Measurements from ENCODE around the gene EFL1.
"Not testable (repeated sequence)": the region's sequence is repeated elsewhere in the genome, so short reads cannot be mapped to it uniquely, and the experiment has no call there.

- TF ChIP-seq CTCF (IDR thresholded peaks at IDR 0.05; ENCODE audit: low read depth, low read length, missing input control); SP1 (IDR thresholded peaks at IDR 0.05); FOXA2 (IDR thresholded peaks at IDR 0.05); TAF1 (conservative IDR thresholded peaks at IDR 0.05); MAX (IDR thresholded peaks at IDR 0.05); RAD21 (IDR thresholded peaks at IDR 0.05); EGR1 (IDR thresholded peaks at IDR 0.05; ENCODE audit: low read depth in 2 of 2); GABPA (IDR thresholded peaks at IDR 0.05 in 1 of 2, conservative IDR thresholded peaks at IDR 0.05 in 1 of 2); RXRA (IDR thresholded peaks at IDR 0.05); ATF3 (IDR thresholded peaks at IDR 0.05); REST (IDR thresholded peaks at IDR 0.05): not testable (repeated sequence)
These were observed 37.8 kb upstream of the EFL1 start for GRCh38 chr15:82300326-82300725.

All from liver (tissue), 3 donors.